Activated T-cell treated with anti-CD3 and anti-CD28 coated beads, Interleukin-2, amount 50 U/mL, for 24 hours (primary cell): ENCODE results near the gene FITM1.
A peak's percentile ranks its signal among the peaks of the same experiment; 100 is the strongest.

Experiments used
- DNase-seq: peaks from one replicate; pipeline ENCODE4 v3.0.0-alpha.2; 2020
- H3K27ac Mint-ChIP-seq: 2 replicates; pipeline ENCODE4 v1.8.0; 2020; ENCODE audit warnings: mild to moderate bottlenecking, mixed read lengths
- H3K27me3 Mint-ChIP-seq: 2 replicates; pipeline ENCODE4 v1.8.0; 2020; ENCODE audit warnings: mixed read lengths
- H3K36me3 Mint-ChIP-seq: 2 replicates; pipeline ENCODE4 v1.8.0; 2020; ENCODE audit warnings: low read depth, mixed read lengths
- H3K4me1 Mint-ChIP-seq: 2 replicates; pipeline ENCODE4 v1.8.0; 2020; ENCODE audit warnings: low read depth, mixed read lengths
- H3K4me3 Mint-ChIP-seq: 2 replicates; pipeline ENCODE4 v1.8.0; 2020; ENCODE audit warnings: mild to moderate bottlenecking, moderate library complexity, mixed read lengths
- H3K9me3 Mint-ChIP-seq: 2 replicates; pipeline ENCODE4 v1.8.0; 2020; ENCODE audit warnings: mixed read lengths

The FITM1 gene

DNA sequence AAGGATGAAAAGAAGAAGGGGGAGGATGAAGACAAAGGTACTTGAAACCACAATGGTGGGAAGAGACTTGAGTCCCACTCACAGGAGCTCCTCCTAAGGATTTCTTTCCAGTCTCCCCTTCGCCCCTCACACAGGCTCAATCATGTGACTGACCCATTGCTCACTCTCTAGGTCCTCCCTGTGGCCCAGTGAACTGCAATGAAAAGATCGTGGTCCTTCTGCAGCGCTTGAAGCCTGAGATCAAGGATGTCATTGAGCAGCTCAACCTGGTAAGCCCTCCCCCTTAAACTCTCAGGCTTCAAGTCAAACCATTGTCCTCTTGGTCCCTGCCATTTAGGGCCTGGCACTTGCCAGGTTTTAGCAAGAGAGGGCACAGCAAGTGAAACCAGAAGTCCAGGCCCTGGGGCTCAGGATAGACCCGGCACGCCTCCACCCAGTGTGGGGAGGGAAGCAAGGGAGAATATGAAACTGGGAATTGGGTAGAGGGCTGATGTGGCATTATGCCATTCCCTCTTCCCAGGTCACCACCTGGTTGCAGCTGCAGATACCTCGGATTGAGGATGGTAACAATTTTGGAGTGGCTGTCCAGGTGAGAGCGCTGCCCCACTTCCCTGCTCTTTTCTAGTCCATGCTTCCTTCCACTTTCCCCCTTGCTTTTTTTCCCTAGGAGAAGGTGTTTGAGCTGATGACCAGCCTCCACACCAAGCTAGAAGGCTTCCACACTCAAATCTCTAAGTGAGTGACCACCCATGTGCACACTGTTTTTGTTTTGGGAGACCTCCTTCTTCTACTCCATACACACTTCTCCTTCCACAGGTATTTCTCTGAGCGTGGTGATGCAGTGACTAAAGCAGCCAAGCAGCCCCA lies 7.3 kb downstream of the FITM1 start:
- Mint-ChIP-seq H3K4me1 (peaks cover 56% of the 10 kb centered on the region), H3K27me3 (no peaks in the 10 kb centered on the region), H3K9me3 (no peaks in the 10 kb centered on the region), H3K4me3 (peak overlapping the region; percentile 93), H3K27ac (peak overlapping the region; percentile 94), H3K36me3 (peaks cover 59% of the 10 kb centered on the region)
- DNase-seq = no peak

DNA sequence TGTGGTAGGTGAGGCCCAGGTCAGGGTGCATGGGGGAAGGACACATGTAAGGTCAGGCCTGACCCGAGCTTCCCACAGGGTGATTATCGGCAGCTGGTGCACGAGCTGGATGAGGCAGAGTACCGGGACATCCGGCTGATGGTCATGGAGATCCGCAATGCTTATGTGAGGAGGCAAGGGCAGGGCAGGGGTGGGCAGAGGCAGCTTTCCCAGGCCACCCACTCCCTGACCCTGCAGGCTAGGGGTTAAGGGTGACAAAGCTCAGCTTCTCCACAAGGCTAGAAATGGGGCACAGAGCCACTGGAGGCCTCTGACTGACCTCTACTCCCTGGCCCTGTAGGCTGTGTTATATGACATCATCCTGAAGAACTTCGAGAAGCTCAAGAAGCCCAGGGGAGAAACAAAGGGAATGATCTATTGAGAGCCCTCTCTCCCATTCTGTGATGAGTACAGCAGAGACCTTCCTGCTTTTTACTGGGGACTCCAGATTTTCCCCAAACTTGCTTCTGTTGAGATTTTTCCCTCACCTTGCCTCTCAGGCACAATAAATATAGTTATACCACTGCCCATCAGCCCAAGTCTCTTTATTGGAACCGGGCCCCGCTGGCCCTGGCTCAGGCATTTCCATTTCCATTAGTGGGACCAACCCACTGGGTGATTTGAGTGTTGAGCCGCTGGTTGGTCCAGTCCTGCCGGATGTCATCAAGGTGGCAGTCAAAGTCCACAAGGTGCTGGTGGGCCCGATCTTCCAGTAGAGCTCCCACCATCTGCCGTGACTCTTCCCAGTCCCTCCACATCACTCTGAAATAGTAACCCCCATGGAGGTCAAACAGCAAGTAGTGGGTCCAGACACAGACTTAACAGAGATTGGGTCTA lies 8.2 kb downstream of the FITM1 start:
- no peaks in the 10 kb centered on the region for H3K9me3 Mint-ChIP-seq
- DNase-seq = no peak
- peaks cover 60% of the 10 kb centered on the region for H3K4me1 Mint-ChIP-seq
- H3K36me3 Mint-ChIP-seq = peaks cover 68% of the 10 kb centered on the region
- H3K27ac Mint-ChIP-seq = peak overlapping the region; percentile 79
- H3K4me3 Mint-ChIP-seq = peak overlapping the region; percentile 98
- H3K27me3 Mint-ChIP-seq = no peaks in the 10 kb centered on the region

DNA sequence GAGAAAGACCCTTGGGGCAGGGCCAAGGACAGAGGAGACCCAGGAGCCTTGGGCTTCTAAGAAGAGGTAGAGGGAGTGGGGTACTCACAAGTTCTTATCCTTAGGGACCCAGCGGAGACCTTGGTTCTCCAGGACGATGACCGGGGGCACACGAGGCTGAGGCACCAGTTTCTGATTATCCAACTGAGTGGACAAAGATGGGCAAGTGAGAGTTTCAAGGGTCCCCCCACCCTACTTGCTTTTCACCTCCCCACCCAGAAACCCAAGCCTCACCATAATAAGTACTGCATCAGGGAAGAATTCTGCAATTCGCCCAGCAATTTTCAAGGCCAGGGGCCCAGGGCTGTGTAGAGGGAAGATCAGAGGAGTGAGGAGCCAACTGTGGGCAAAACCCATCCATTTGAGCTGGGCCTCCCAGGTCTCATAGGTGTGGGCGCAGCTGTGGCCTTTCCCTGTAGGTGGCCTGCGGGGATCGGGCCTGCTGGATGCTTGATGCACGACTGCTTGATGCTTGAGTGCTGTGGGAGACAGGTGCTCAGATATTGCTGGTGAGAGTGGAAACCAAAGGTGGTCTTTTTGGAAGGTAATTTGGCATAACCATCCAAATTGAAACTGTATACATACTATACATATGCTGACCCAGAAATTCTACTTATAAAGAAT lies 8.9 kb downstream of the FITM1 start:
- Mint-ChIP-seq H3K4me3 (peak overlapping the region; percentile 98), H3K9me3 (no peaks in the 10 kb centered on the region), H3K27ac (peak overlapping the region; percentile 79), H3K4me1 (peaks cover 67% of the 10 kb centered on the region), H3K27me3 (no peaks in the 10 kb centered on the region), H3K36me3 (peaks cover 75% of the 10 kb centered on the region)
- no peak for DNase-seq

DNA sequence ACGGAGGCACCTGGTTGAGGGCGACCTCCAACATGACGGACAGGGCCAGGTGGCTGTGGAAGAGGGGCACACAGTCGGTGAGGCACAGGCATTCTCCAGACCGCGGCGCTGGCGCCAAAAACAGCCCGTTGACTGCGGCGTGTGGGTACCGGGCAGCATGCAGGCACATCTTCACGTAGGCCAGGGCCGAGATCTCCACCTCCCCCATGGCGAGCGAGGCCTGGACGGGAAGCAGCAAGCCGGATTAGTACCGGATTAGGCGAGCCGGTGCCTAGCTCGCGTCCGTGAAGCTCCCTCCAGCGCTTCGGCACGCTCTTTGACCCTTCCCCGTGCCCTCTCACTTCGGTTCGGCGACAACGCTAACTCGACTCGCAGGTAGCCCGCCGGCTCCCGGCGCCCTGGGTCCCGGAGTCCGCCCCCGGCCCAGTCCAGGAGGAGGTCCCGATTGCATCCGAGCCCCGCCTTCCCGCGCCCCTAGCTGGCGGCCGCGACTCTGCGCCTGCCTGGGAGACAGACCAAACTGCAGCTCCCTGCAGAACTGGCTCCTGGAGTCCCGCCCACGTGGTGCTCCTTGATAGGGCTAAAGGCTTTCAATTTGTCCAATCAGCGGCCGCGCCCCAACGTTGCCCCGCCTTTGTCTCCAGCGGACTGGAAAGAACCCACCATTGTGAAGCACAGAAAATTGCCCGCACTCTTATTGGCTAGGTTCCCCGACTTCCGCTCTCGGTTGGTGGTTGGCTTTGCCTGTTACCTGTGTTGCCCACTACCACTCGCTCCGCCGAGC lies 10.8 kb downstream of the FITM1 start, which contains the start of gene EMC9:
Gene EMC9, minus strand, starts transcription at position 495 of the 784 bp plus-strand sequence. Its CDS starts 287 bp downstream, at position 208.
- Mint-ChIP-seq H3K9me3 (no peaks in the 10 kb centered on the region), H3K4me3 (peak within 1 kb of the TSS; percentile 98), H3K4me1 (peaks cover 76% of the 10 kb centered on the region), H3K36me3 (peaks cover 94% of the 10 kb centered on the region), H3K27me3 (no peaks in the 10 kb centered on the region), H3K27ac (peak within 1 kb of the TSS; percentile 97)
- DNase-seq = peak; percentile 99

DNA sequence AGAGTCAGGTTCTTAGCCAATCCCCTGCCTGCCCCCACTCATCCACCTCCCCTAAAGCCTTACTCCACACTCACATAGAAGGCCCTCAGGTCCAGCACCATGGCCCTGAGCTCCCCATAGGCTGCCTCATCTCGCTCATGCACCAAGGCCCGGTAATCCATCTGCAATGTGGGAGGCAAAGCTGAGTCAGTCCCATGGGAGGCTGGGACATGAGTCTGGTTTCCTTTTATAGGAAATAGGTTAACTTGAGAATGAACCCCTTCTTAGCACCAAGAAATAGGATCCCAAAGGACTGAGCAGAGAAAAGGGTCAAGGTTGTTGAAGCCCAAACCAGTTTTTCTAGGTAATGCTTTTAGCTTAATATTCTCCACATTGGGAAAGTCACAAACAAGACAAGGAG lies 13.1 kb downstream of the FITM1 start:
- no peaks in the 10 kb centered on the region for H3K9me3 Mint-ChIP-seq
- no peak for DNase-seq
- peaks cover 88% of the 10 kb centered on the region for H3K36me3 Mint-ChIP-seq
- H3K27ac Mint-ChIP-seq = peak overlapping the region; percentile 98
- H3K4me1 Mint-ChIP-seq = peaks cover 61% of the 10 kb centered on the region
- H3K4me3 Mint-ChIP-seq = no peak overlapping the region
- no peaks in the 10 kb centered on the region for H3K27me3 Mint-ChIP-seq

DNA sequence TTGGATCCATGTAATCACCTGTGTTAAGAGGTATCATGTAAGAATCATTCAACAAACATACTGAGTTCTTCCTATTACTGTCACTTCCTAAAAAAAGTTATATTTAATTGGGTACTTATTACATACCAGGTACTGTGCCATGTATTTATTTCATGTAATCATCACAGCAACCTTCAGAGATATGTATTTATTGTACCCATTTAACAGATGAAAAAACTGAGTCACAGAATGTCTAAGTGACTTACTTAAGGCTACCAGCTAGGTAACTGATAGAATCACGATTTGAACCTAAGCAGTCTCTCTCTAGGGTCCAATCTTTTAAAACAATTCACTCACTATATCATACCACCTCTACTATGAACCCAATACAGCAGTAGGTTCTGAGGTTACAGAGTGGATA lies 14.0 kb downstream of the FITM1 start:
- H3K36me3 Mint-ChIP-seq = peaks cover 88% of the 10 kb centered on the region
- peak overlapping the region; percentile 98 for H3K27ac Mint-ChIP-seq
- H3K4me3 Mint-ChIP-seq = peak overlapping the region; percentile 90
- peaks cover 61% of the 10 kb centered on the region for H3K4me1 Mint-ChIP-seq
- H3K9me3 Mint-ChIP-seq = no peaks in the 10 kb centered on the region
- H3K27me3 Mint-ChIP-seq = no peaks in the 10 kb centered on the region
- DNase-seq = no peak

DNA sequence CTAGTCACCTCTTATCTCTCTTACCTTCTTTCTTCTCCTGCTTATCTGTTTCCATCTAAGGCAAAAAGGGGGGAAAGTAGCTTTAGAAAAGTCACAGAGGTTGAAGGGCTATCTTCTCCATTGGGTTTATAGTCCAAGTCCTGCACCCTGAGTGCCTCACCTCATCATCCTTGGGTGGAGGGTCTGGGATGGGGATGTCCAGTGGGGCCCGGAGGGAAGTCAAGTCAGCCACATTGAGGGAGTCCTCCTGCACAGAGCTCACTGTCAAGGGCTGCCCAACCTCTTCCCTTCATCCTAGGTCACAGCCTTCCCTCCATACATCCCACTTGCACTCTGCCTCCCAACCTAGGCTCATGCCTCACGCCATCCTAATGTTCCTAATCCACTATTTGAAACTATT lies 14.8 kb downstream of the FITM1 start:
- Mint-ChIP-seq H3K27me3 (no peaks in the 10 kb centered on the region), H3K27ac (peak overlapping the region; percentile 98), H3K9me3 (no peaks in the 10 kb centered on the region), H3K4me1 (peaks cover 63% of the 10 kb centered on the region), H3K36me3 (peaks cover 90% of the 10 kb centered on the region), H3K4me3 (peak overlapping the region; percentile 90)
- DNase-seq = no peak

DNA sequence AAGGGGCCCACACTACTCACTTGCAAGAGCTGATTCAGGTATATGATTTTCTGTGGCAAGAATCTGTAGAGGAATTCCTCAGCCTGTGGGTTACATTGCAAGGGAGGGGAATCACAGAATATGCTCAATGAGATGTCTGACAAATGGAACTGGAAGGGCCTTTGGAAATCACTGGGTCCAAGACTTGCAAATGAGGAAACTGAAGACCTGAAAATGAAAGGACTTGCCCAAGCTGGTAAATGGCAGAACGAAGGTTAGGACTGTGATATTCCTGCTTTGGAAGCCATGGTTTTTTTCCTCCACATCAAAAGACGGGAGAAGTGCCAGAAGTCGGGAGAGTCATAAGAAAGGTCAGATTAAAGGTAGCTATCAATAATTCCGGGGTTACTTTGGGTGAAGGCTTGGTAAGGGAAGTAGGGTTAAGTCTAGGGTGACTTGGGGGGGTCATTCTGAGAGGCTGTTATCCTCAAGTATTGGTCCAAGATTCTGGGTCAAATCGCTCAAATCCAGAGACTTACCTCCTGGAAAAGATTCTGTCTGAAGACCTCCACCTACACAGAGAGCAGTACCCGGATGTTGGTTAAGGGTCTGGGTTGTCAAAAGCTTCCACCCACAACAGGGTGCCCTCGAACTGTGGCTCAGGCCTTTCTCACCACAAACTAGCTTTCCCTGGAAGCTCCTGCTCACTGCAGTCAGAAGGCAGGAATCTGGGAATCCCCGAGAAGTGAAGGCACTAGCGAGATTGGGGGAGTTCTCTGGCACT lies 15.4 kb downstream of the FITM1 start:
- Mint-ChIP-seq H3K9me3 (no peaks in the 10 kb centered on the region), H3K36me3 (peaks cover 90% of the 10 kb centered on the region), H3K27ac (peak overlapping the region; percentile 98), H3K27me3 (no peaks in the 10 kb centered on the region), H3K4me1 (peaks cover 69% of the 10 kb centered on the region), H3K4me3 (peak overlapping the region; percentile 90)
- DNase-seq = no peak

DNA sequence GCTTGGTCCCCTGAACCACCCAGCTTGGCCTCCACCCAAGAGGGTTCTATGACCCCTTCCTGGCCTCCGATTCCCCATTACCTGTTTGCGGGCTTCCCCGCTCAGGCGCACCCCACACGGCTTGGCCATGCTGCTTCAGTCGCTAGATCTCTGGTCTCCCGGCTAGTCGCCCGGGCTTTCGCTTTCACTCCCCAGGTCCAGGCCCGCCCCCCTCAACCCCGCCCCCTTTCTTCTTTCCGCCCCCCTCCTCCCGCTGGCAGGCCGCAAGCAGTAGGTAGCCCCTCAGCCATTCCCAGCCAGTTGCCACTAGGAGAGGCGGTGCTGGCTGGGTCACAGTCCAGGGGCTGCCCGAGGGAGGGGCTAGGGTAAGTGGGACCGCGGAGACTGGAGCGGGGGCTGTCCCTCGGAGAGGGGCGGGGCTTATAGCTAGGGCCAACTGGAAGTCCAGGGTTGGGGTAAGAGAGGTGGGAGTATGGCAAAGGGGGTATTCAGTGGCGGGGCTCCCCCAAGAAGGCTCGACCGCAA lies 16.1 kb downstream of the FITM1 start, which contains the start of gene PSME2:
Gene PSME2, minus strand, starts transcription at position 158 of the 525 bp plus-strand sequence. Its CDS starts 29 bp downstream, at position 129.
- peaks cover 72% of the 10 kb centered on the region for H3K4me1 Mint-ChIP-seq
- peak within 1 kb of the TSS; percentile 98 for H3K27ac Mint-ChIP-seq
- H3K4me3 Mint-ChIP-seq = peak within 1 kb of the TSS; percentile 90
- peaks cover 92% of the 10 kb centered on the region for H3K36me3 Mint-ChIP-seq
- peak; percentile 91 for DNase-seq
- H3K27me3 Mint-ChIP-seq = no peaks in the 10 kb centered on the region
- H3K9me3 Mint-ChIP-seq = no peaks in the 10 kb centered on the region

DNA sequence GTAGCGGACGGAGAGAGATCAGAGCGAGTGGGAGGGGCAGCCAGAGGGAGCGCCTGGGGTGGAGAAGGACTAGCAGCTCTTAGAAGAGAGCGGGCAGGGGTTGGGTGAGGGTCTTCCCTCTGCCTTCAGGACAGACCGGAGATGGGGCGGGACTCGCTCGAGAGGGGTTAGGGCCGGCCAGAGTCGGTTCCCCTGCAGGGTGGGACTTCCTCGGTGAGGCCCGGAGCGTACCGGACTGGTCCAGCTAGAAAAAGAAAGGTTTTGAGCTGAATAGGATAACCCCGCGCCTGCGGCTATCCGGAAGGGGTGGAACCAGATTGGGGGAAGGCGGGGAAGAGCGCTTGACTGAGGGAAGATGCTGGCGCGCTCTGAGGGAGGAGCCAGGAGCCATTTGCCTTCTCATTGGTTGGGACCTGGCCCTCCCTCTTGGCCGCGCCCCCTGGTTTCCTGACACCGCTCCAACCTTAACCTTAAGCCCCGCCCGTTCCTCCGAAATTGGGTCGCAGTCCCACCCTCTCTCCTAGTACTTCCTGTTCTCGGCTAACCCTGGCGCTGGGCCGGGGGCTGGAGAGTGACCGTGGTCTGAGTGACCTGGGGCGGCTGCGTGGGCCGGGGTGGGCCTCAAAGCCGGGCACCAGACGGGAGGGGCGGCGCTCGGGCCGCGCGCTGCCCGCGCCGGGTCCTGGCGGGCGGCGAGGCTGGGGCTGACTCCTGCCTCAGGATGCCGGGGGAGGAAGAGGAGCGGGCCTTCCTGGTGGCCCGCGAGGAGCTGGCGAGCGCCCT lies 16.7 kb downstream of the FITM1 start, which contains the start of gene RNF31:
Gene RNF31, plus strand, starts transcription at position 521 of the 783 bp plus-strand sequence. Its CDS starts 201 bp downstream, at position 722.
- DNase-seq = peak; percentile 96
- Mint-ChIP-seq H3K4me3 (peak within 1 kb of the TSS; percentile 90), H3K27ac (peak within 1 kb of the TSS; percentile 98), H3K4me1 (peaks cover 67% of the 10 kb centered on the region), H3K27me3 (no peaks in the 10 kb centered on the region), H3K36me3 (peaks cover 93% of the 10 kb centered on the region), H3K9me3 (no peaks in the 10 kb centered on the region)

DNA sequence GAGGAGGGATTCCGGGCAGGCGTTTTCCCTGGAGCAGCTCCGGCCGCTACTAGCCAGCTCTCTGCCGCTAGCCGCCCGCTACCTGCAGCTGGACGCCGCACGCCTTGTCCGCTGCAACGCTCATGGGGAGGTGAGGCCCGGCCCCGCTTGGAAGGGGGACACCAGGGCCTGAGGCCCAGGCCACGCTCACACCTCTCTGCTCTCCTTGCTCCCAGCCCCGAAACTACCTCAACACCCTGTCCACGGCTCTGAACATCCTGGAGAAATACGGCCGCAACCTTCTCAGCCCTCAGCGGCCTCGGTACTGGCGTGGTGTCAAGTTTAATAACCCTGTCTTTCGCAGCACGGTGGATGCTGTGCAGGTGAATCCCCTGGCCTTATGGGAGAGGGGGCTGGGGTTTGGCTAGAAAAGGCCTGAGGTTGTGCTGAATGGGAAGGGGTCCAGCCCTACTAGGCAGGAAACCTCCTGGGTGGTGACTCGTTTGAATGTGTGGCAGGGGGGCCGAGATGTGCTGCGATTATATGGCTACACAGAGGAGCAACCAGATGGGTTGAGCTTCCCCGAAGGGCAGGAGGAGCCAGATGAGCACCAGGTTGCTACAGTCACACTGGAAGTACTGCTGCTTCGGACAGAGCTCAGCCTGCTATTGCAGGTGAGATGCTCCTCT lies 17.4 kb downstream of the FITM1 start:
- Mint-ChIP-seq H3K27me3 (no peaks in the 10 kb centered on the region), H3K4me1 (peaks cover 62% of the 10 kb centered on the region), H3K27ac (peak overlapping the region; percentile 93), H3K4me3 (peak overlapping the region; percentile 90), H3K9me3 (no peaks in the 10 kb centered on the region), H3K36me3 (peaks cover 92% of the 10 kb centered on the region)
- no peak for DNase-seq
